Measurements from ENCODE around the gene POFUT1. TPM values are rescaled to one million over a fixed set of nuclear protein-coding genes. Genes with fewer than 3 reads are reported as not detected.

POFUT1 gene
- total and polyA plus RNA-seq, 12 donors, result 9.7 to 32.9 (median 27.4) TPM

DNA sequence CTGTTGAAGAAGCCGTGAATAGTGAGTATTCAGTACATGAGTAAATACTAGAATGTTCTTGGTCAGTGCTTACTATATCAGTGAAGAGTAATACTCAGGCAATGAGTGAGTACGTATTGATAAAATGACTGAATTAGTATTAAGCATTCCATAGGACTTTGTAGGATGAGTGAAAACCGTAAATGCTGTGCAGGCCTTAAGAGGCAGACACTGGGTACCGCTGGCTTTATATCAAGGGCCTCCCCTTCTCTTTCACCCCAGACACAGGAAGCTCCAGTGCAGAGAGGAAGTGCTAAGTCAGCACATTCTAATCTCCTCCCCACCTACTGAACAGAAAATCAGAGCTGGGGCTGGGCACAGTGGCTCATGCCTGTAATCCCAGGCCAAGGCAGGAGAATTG is 24.2 kb downstream of the POFUT1 start:
- peaks cover 0 to 45% (median 7%) of the 10 kb centered on the region in 9 donors for H3K4me1 ChIP-seq
- H3K4me3 ChIP-seq, result no peak overlapping the region
- no peaks in the 10 kb centered on the region for H3K9me3 ChIP-seq
- TF ChIP-seq, protein P1, sequence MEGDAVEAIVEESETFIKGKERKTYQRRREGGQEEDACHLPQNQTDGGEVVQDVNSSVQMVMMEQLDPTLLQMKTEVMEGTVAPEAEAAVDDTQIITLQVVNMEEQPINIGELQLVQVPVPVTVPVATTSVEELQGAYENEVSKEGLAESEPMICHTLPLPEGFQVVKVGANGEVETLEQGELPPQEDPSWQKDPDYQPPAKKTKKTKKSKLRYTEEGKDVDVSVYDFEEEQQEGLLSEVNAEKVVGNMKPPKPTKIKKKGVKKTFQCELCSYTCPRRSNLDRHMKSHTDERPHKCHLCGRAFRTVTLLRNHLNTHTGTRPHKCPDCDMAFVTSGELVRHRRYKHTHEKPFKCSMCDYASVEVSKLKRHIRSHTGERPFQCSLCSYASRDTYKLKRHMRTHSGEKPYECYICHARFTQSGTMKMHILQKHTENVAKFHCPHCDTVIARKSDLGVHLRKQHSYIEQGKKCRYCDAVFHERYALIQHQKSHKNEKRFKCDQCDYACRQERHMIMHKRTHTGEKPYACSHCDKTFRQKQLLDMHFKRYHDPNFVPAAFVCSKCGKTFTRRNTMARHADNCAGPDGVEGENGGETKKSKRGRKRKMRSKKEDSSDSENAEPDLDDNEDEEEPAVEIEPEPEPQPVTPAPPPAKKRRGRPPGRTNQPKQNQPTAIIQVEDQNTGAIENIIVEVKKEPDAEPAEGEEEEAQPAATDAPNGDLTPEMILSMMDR (IDR thresholded peaks at IDR 0.05), result no peak
- WGBS, 2 donors, result 75 to 86% methylated on average over 4 of the region's 4 CpGs
- peaks cover 3 to 99% (median 40%) of the 10 kb centered on the region in 9 donors for H3K36me3 ChIP-seq
- DNase-seq, result no peak
- intact Hi-C loops (cut with DNase I), result no loop called here
- H3K27me3 ChIP-seq, result no peaks in the 10 kb centered on the region
- peak overlapping the region in 1 of 10 donors; percentile 65 for H3K27ac ChIP-seq
- peak in 1 of 8 donors; percentile 62 for ATAC-seq

DNA sequence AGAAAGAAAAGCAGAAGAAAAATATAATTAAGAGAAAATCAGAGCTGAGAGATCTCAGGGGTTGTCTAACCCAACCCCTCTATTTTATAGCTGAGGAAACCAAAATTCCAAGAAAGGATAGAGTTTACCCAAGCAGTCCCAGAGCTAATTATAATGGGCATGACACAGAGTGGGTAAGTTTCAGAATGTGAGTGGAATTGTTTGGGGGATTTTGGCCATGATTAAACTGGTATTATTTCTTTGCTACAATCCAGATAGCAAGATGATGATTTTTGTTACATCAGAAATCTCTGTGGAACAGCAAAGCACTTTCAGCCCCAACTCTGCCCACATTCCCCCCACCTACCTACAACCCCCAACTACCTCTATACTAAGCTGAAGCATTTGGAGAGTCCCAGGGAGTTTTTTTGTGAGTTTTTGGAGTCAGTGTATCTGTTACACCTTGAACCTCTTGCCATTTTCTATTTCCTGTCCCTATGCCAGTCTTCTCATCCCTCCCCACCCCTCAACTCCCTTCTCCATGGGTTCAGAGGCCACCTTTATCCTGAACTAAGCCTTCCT is 24.7 kb downstream of the POFUT1 start:
- DNase-seq, result no peak
- peaks cover 3 to 98% (median 40%) of the 10 kb centered on the region in 9 donors for H3K36me3 ChIP-seq
- no peaks in the 10 kb centered on the region for H3K9me3 ChIP-seq
- TF ChIP-seq, protein P1 (IDR thresholded peaks at IDR 0.05), result no peak
- no peaks in the 10 kb centered on the region for H3K27me3 ChIP-seq
- peak overlapping the region in 1 of 10 donors; percentile 65 for H3K27ac ChIP-seq
- no peak for ATAC-seq
- peaks cover 0 to 40% (median 5%) of the 10 kb centered on the region in 9 donors for H3K4me1 ChIP-seq
- H3K4me3 ChIP-seq, result no peak overlapping the region
- intact Hi-C loops (cut with DNase I), result no loop called here

DNA sequence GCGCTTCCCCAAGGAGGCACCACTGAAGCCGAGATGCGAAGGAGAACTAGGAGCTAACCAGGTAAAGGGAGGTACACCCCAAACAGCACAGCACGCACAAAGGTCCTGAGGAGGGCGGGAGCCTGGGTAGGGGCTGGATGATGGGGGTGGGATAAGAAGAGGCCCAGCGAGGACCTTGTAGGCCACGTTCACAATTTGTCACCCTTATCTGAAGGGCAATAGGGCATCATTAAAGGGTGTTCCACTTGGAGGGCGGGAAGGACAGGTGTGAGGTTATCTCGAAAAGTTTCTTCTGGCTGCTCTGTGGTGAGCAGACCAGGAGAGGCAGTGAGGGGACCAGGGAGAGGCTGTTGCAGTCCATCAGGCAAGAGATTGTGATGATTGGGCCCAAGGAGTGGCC is 25.6 kb downstream of the POFUT1 start:
- ATAC-seq (no peak), DNase-seq (no peak)
- Histone ChIP-seq H3K27ac (no peak overlapping the region), H3K9me3 (no peaks in the 10 kb centered on the region), H3K27me3 (no peaks in the 10 kb centered on the region), H3K4me3 (no peak overlapping the region), H3K4me1 (peaks cover 0 to 31% (median under 1%) of the 10 kb centered on the region in 9 donors), H3K36me3 (peaks cover 3 to 92% (median 39%) of the 10 kb centered on the region in 9 donors)
- TF ChIP-seq, protein P1 (IDR thresholded peaks at IDR 0.05), result no peak
- 96% methylated on average over 9 of the region's 9 CpGs for WGBS, 2 donors
- intact Hi-C loops (cut with DNase I), result no loop called here

DNA sequence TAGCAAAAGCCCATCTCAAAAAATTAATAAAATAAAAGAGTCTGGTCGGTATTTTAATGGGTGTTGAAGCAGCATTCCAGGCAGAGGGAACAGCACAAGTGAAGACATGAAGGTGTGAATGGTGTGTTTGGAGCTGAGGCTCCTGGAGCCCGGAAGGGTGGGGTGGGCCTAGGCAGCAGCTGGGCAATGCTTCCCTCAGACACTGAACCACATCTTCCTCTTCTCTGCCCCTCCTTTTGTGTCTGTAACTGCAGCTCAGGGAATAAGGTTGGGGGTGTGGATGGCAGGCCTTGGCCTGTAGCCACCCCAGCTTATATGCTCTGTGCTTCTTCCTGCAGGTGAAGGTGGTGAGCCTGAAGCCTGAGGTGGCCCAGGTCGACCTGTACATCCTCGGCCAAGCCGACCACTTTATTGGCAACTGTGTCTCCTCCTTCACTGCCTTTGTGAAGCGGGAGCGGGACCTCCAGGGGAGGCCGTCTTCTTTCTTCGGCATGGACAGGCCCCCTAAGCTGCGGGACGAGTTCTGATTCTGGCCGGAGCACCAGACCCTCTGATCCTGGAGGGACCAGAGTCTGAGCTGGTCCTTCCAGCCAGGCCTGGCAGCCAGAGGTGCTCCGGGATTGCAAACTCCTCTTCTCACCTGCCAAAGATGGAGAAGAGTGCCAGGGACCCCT is 26.6 kb downstream of the POFUT1 start:
- intact Hi-C loops (cut with DNase I), result no loop called here
- Histone ChIP-seq H3K4me1 (peaks cover 0 to 29% (median 0%) of the 10 kb centered on the region in 9 donors), H3K36me3 (peaks cover 3 to 82% (median 36%) of the 10 kb centered on the region in 9 donors), H3K4me3 (no peak overlapping the region), H3K9me3 (no peaks in the 10 kb centered on the region), H3K27me3 (no peaks in the 10 kb centered on the region), H3K27ac (no peak overlapping the region)
- 96% methylated on average over 13 of the region's 13 CpGs for WGBS, 2 donors
- TF ChIP-seq, protein P1 (IDR thresholded peaks at IDR 0.05), result no peak
- ATAC-seq (peak in 1 of 8 donors; percentile 33), DNase-seq (no peak)

All from heart right ventricle (tissue), 16 donors.